ENCODE measurements around the gene IGF2R.
"Not testable (repeated sequence)": the region's sequence is repeated elsewhere in the genome, so short reads cannot be mapped to it uniquely, and the experiment has no call there.

IGF2R gene

GRCh38 chr6:160131636-160132296 lies 162.9 kb downstream of the IGF2R start:
- no peaks in the 10 kb centered on the region for H3K9me3 Mint-ChIP-seq
- no peak overlapping the region for H3K27ac Mint-ChIP-seq
- H3K4me3 Mint-ChIP-seq = no peak overlapping the region
- H3K4me1 Mint-ChIP-seq (ENCODE audit: low read depth) = peaks cover 12% of the 10 kb centered on the region
- H3K36me3 Mint-ChIP-seq (ENCODE audit: low read depth) = peaks cover 4% of the 10 kb centered on the region
- H3K27me3 Mint-ChIP-seq = no peaks in the 10 kb centered on the region

GRCh38 chr6:160132297-160132637 lies 163.4 kb downstream of the IGF2R start:
- Mint-ChIP-seq H3K27ac (peak overlapping the region; percentile 1), H3K27me3 (no peaks in the 10 kb centered on the region), H3K4me1 (ENCODE audit: low read depth) (peaks cover 12% of the 10 kb centered on the region), H3K9me3 (no peaks in the 10 kb centered on the region), H3K36me3 (ENCODE audit: low read depth) (peaks cover 4% of the 10 kb centered on the region), H3K4me3 (no peak overlapping the region)

GRCh38 chr6:160132776-160133338 lies 164.0 kb downstream of the IGF2R start:
- peaks cover 12% of the 10 kb centered on the region for H3K4me1 Mint-ChIP-seq (ENCODE audit: low read depth)

GRCh38 chr6:160133441-160134336 lies 164.8 kb downstream of the IGF2R start:
- H3K36me3 Mint-ChIP-seq (ENCODE audit: low read depth) = peaks cover 4% of the 10 kb centered on the region
- H3K4me3 Mint-ChIP-seq = no peak overlapping the region
- peaks cover 20% of the 10 kb centered on the region for H3K4me1 Mint-ChIP-seq (ENCODE audit: low read depth)
- no peaks in the 10 kb centered on the region for H3K27me3 Mint-ChIP-seq
- no peaks in the 10 kb centered on the region for H3K9me3 Mint-ChIP-seq
- peak overlapping the region; percentile 15 for H3K27ac Mint-ChIP-seq

More at GRCh38 chr6:160132776-160133338, 164.0 kb downstream of the IGF2R start:
- Mint-ChIP-seq H3K27ac (no peak overlapping the region), H3K9me3 (no peaks in the 10 kb centered on the region), H3K4me3 (no peak overlapping the region), H3K36me3 (ENCODE audit: low read depth) (peaks cover 4% of the 10 kb centered on the region), H3K27me3 (no peaks in the 10 kb centered on the region)

- H3K4me1 Mint-ChIP-seq (ENCODE audit: low read depth) = peaks cover 23% of the 10 kb centered on the region
- not testable (repeated sequence) for H3K27me3 Mint-ChIP-seq; H3K27ac Mint-ChIP-seq; H3K4me3 Mint-ChIP-seq; H3K9me3 Mint-ChIP-seq; H3K36me3 Mint-ChIP-seq (ENCODE audit: low read depth)
Measured at GRCh38 chr6:160134337-160134751, 165.5 kb downstream of the IGF2R start.

- peaks cover 21% of the 10 kb centered on the region for H3K4me1 Mint-ChIP-seq (ENCODE audit: low read depth)
- H3K9me3 Mint-ChIP-seq = no peaks in the 10 kb centered on the region
- no peaks in the 10 kb centered on the region for H3K27me3 Mint-ChIP-seq
- peaks cover 4% of the 10 kb centered on the region for H3K36me3 Mint-ChIP-seq (ENCODE audit: low read depth)
- H3K4me3 Mint-ChIP-seq = no peak overlapping the region
- no peak overlapping the region for H3K27ac Mint-ChIP-seq
Measured at GRCh38 chr6:160134779-160135547, 166.1 kb downstream of the IGF2R start.

GRCh38 chr6:160135907-160136655 lies 167.2 kb downstream of the IGF2R start:
- Mint-ChIP-seq H3K36me3 (ENCODE audit: low read depth) (peaks cover 4% of the 10 kb centered on the region), H3K9me3 (no peaks in the 10 kb centered on the region), H3K27me3 (no peaks in the 10 kb centered on the region), H3K4me1 (ENCODE audit: low read depth) (peaks cover 21% of the 10 kb centered on the region), H3K27ac (no peak overlapping the region), H3K4me3 (no peak overlapping the region)

GRCh38 chr6:160137130-160137988 lies 168.5 kb downstream of the IGF2R start:
- Mint-ChIP-seq H3K36me3 (ENCODE audit: low read depth) (peaks cover 2% of the 10 kb centered on the region), H3K4me3 (no peak overlapping the region), H3K4me1 (ENCODE audit: low read depth) (peaks cover 21% of the 10 kb centered on the region), H3K9me3 (no peaks in the 10 kb centered on the region), H3K27me3 (no peaks in the 10 kb centered on the region), H3K27ac (no peak overlapping the region)

- Mint-ChIP-seq H3K4me3 (no peak overlapping the region), H3K27me3 (no peaks in the 10 kb centered on the region), H3K27ac (no peak overlapping the region), H3K9me3 (no peaks in the 10 kb centered on the region), H3K4me1 (ENCODE audit: low read depth) (peaks cover 19% of the 10 kb centered on the region), H3K36me3 (ENCODE audit: low read depth) (no peaks in the 10 kb centered on the region)
Measured at GRCh38 chr6:160137989-160138835, 169.3 kb downstream of the IGF2R start.

GRCh38 chr6:160138839-160139419 lies 170.0 kb downstream of the IGF2R start:
- peaks cover 17% of the 10 kb centered on the region for H3K4me1 Mint-ChIP-seq (ENCODE audit: low read depth)
- no peak overlapping the region for H3K27ac Mint-ChIP-seq
- H3K4me3 Mint-ChIP-seq = no peak overlapping the region

GRCh38 chr6:160139420-160139851 lies 170.6 kb downstream of the IGF2R start:
- Mint-ChIP-seq H3K27ac (no peak overlapping the region), H3K9me3 (no peaks in the 10 kb centered on the region), H3K27me3 (no peaks in the 10 kb centered on the region), H3K36me3 (ENCODE audit: low read depth) (no peaks in the 10 kb centered on the region), H3K4me1 (ENCODE audit: low read depth) (peaks cover 17% of the 10 kb centered on the region), H3K4me3 (no peak overlapping the region)

More at GRCh38 chr6:160138839-160139419, 170.0 kb downstream of the IGF2R start:
- Mint-ChIP-seq H3K27me3 (no peaks in the 10 kb centered on the region), H3K9me3 (no peaks in the 10 kb centered on the region), H3K36me3 (ENCODE audit: low read depth) (no peaks in the 10 kb centered on the region)

GRCh38 chr6:160140493-160140892 lies 171.6 kb downstream of the IGF2R start:
- H3K27me3 Mint-ChIP-seq; H3K27ac Mint-ChIP-seq; H3K4me3 Mint-ChIP-seq; H3K36me3 Mint-ChIP-seq (ENCODE audit: low read depth); H3K9me3 Mint-ChIP-seq: not testable (repeated sequence)
- H3K4me1 Mint-ChIP-seq (ENCODE audit: low read depth) = peaks cover 17% of the 10 kb centered on the region
